HS-27A (cell line): ENCODE data around the gene PPP1R12B.
"Not testable (repeated sequence)": the region's sequence is repeated elsewhere in the genome, so short reads cannot be mapped to it uniquely, and the experiment has no call there.

Source experiments
- DNase-seq: peaks from one replicate; pipeline ENCODE4 v3.0.0-alpha.2; 2012; ENCODE audit warnings: low read depth, missing footprints

The PPP1R12B gene

GRCh38 chr1:202531812-202532616 lies 183.5 kb downstream of the PPP1R12B start:
- not testable (repeated sequence) for DNase-seq

GRCh38 chr1:202539166-202539574 lies 190.7 kb downstream of the PPP1R12B start:
- DNase-seq: peak; percentile 55

GRCh38 chr1:202539583-202539982 lies 191.1 kb downstream of the PPP1R12B start:
- not testable (repeated sequence) for DNase-seq

GRCh38 chr1:202540014-202540413 lies 191.5 kb downstream of the PPP1R12B start:
- no peak for DNase-seq

- no peak for DNase-seq
Observed at GRCh38 chr1:202540448-202540847, 191.9 kb downstream of the PPP1R12B start.

GRCh38 chr1:202540858-202541257 lies 192.4 kb downstream of the PPP1R12B start:
- not testable (repeated sequence) for DNase-seq

GRCh38 chr1:202542415-202542814 lies 193.9 kb downstream of the PPP1R12B start:
- DNase-seq: not testable (repeated sequence)

GRCh38 chr1:202543537-202543936 lies 195.0 kb downstream of the PPP1R12B start:
- DNase-seq: not testable (repeated sequence)

GRCh38 chr1:202544766-202545449 lies 196.4 kb downstream of the PPP1R12B start:
- not testable (repeated sequence) for DNase-seq

- DNase-seq: not testable (repeated sequence)
Observed at GRCh38 chr1:202545647-202546303, 197.3 kb downstream of the PPP1R12B start.

- not testable (repeated sequence) for DNase-seq
Observed at GRCh38 chr1:202546377-202546776, 197.9 kb downstream of the PPP1R12B start.

GRCh38 chr1:202546796-202547195 lies 198.3 kb downstream of the PPP1R12B start:
- not testable (repeated sequence) for DNase-seq

- no peak for DNase-seq
Observed at GRCh38 chr1:202547215-202547614, 198.7 kb downstream of the PPP1R12B start.

GRCh38 chr1:202550088-202550487 lies 201.6 kb downstream of the PPP1R12B start:
- not testable (repeated sequence) for DNase-seq

- no peak for DNase-seq
Observed at GRCh38 chr1:202551683-202552082, 203.2 kb downstream of the PPP1R12B start.

- DNase-seq: not testable (repeated sequence)
Observed at GRCh38 chr1:202552615-202553014, 204.1 kb downstream of the PPP1R12B start.

GRCh38 chr1:202553078-202553477 lies 204.6 kb downstream of the PPP1R12B start:
- DNase-seq: not testable (repeated sequence)

- no peak for DNase-seq
Observed at GRCh38 chr1:202553560-202554038, 205.1 kb downstream of the PPP1R12B start.

- not testable (repeated sequence) for DNase-seq
Observed at GRCh38 chr1:202554619-202555018, 206.1 kb downstream of the PPP1R12B start.

- DNase-seq: not testable (repeated sequence)
Observed at GRCh38 chr1:202556037-202556436, 207.5 kb downstream of the PPP1R12B start.

GRCh38 chr1:202557662-202558061 lies 209.2 kb downstream of the PPP1R12B start:
- DNase-seq: not testable (repeated sequence)

- DNase-seq: no peak
Observed at GRCh38 chr1:202561240-202561639, 212.7 kb downstream of the PPP1R12B start.
